ENCODE results near the gene MED12L. TPM values are rescaled to one million over a fixed set of nuclear protein-coding genes. Genes with fewer than 3 reads are reported as not detected.
"Not testable (repeated sequence)": the region's sequence is repeated elsewhere in the genome, so short reads cannot be mapped to it uniquely, and the experiment has no call there.

Gene MED12L
- total RNA-seq, 1 donor from 2014 or later = 0.97 TPM

- Mint-ChIP-seq H3K36me3 (ENCODE audit: low read depth) (no peaks in the 10 kb centered on the region), H3K4me1 (ENCODE audit: low read depth) (peaks cover 16% of the 10 kb centered on the region), H3K4me3 (ENCODE audit: unreplicated experiment) (no peak overlapping the region), H3K27me3 (ENCODE audit: low read depth) (no peaks in the 10 kb centered on the region), H3K27ac (ENCODE audit: unreplicated experiment) (no peak overlapping the region), H3K9me3 (ENCODE audit: low read depth) (no peaks in the 10 kb centered on the region)
- no peak for DNase-seq (ENCODE audit: low spot score)
- TF ChIP-seq CTCF (IDR thresholded peaks at IDR 0.05) = no peak
These were observed 147.5 kb downstream of the MED12L start for GRCh38 chr3:151232991-151233390.

DNA sequence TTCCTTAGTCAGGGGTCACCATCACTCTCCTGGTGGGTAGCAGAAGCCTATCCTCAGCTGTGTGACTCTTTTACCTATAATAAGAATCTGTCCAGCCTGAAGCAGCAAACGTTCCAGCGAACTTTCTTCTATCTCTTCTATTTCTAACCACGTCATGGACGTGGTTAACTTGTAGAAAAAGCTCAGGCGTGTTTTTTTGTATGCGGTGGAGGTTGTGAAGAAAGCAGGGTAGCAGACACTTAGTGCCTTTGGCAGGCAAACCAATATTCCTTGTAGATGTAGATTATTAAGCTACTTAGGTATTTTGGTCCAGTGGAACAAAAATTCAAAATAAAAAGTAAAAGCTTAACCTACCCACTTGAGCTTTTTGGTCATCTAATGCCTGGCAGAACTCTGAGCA is 149.4 kb downstream of the MED12L start:
- Mint-ChIP-seq H3K27me3 (ENCODE audit: low read depth) (no peaks in the 10 kb centered on the region), H3K36me3 (ENCODE audit: low read depth) (no peaks in the 10 kb centered on the region), H3K27ac (ENCODE audit: unreplicated experiment) (no peak overlapping the region), H3K4me3 (ENCODE audit: unreplicated experiment) (no peak overlapping the region), H3K9me3 (ENCODE audit: low read depth) (no peaks in the 10 kb centered on the region), H3K4me1 (ENCODE audit: low read depth) (peaks cover 4% of the 10 kb centered on the region)
- TF ChIP-seq CTCF (IDR thresholded peaks at IDR 0.05) = no peak
- DNase-seq (ENCODE audit: low spot score) = no peak

- no peaks in the 10 kb centered on the region for H3K36me3 Mint-ChIP-seq (ENCODE audit: low read depth)
- no peaks in the 10 kb centered on the region for H3K4me1 Mint-ChIP-seq (ENCODE audit: low read depth)
- no peak for TF ChIP-seq CTCF (IDR thresholded peaks at IDR 0.05)
- H3K27ac Mint-ChIP-seq (ENCODE audit: unreplicated experiment) = no peak overlapping the region
- H3K9me3 Mint-ChIP-seq (ENCODE audit: low read depth) = no peaks in the 10 kb centered on the region
- no peak overlapping the region for H3K4me3 Mint-ChIP-seq (ENCODE audit: unreplicated experiment)
- no peak for DNase-seq (ENCODE audit: low spot score)
- no peaks in the 10 kb centered on the region for H3K27me3 Mint-ChIP-seq (ENCODE audit: low read depth)
These were observed 150.9 kb downstream of the MED12L start for GRCh38 chr3:151236316-151236715.

GRCh38 chr3:151236736-151237135 is 151.3 kb downstream of the MED12L start:
- no peak for DNase-seq (ENCODE audit: low spot score)
- H3K36me3 Mint-ChIP-seq (ENCODE audit: low read depth) = no peaks in the 10 kb centered on the region
- no peak for TF ChIP-seq CTCF (IDR thresholded peaks at IDR 0.05)
- H3K27ac Mint-ChIP-seq (ENCODE audit: unreplicated experiment) = no peak overlapping the region
- H3K4me1 Mint-ChIP-seq (ENCODE audit: low read depth) = no peaks in the 10 kb centered on the region
- no peaks in the 10 kb centered on the region for H3K27me3 Mint-ChIP-seq (ENCODE audit: low read depth)
- no peak overlapping the region for H3K4me3 Mint-ChIP-seq (ENCODE audit: unreplicated experiment)
- no peaks in the 10 kb centered on the region for H3K9me3 Mint-ChIP-seq (ENCODE audit: low read depth)

DNA sequence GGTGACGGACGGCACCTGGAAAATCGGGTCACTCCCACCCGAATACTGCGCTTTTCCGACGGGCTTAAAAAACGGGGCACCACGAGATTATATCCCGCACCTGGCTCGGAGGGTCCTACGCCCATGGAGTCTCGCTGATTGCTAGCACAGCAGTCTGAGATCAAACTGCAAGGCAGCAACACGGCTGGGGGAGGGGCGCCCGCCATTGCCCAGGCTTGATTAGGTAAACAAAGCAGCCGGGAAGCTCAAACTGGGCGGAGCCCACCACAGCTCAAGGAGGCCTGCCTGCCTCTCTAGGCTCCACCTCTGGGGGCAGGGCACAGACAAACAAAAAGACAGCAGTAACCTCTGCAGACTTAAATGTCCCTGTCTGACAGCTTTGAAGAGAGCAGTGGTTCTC is 156.5 kb downstream of the MED12L start:
- not testable (repeated sequence) for DNase-seq (ENCODE audit: low spot score); H3K27me3 Mint-ChIP-seq (ENCODE audit: low read depth); H3K36me3 Mint-ChIP-seq (ENCODE audit: low read depth); H3K27ac Mint-ChIP-seq (ENCODE audit: unreplicated experiment); H3K4me3 Mint-ChIP-seq (ENCODE audit: unreplicated experiment); H3K4me1 Mint-ChIP-seq (ENCODE audit: low read depth); H3K9me3 Mint-ChIP-seq (ENCODE audit: low read depth)

- H3K27ac Mint-ChIP-seq (ENCODE audit: unreplicated experiment) = no peak overlapping the region
- no peaks in the 10 kb centered on the region for H3K36me3 Mint-ChIP-seq (ENCODE audit: low read depth)
- H3K27me3 Mint-ChIP-seq (ENCODE audit: low read depth) = no peaks in the 10 kb centered on the region
- no peak overlapping the region for H3K4me3 Mint-ChIP-seq (ENCODE audit: unreplicated experiment)
- no peak for DNase-seq (ENCODE audit: low spot score)
- H3K9me3 Mint-ChIP-seq (ENCODE audit: low read depth) = no peaks in the 10 kb centered on the region
- peaks cover 5% of the 10 kb centered on the region for H3K4me1 Mint-ChIP-seq (ENCODE audit: low read depth)
- no peak for TF ChIP-seq CTCF (IDR thresholded peaks at IDR 0.05)
These were observed 163.4 kb downstream of the MED12L start for GRCh38 chr3:151248772-151249337.

Measured in chondrocyte (in vitro differentiated cells).